HG02759 (cell line): ENCODE data around the gene MRM2.

Experiments
- ATAC-seq: cut with Tn5 transposase; IDR thresholded peaks from one replicate; pipeline ENCODE4 v1.9.1; 2021; ENCODE audit warnings: mild to moderate bottlenecking, moderate library complexity; ENCODE audit not compliant: unreplicated experiment

The MRM2 gene

GRCh38 chr7:2209146-2209960, 32.7 kb downstream of the MRM2 start:
- peak; percentile 76 for ATAC-seq

- ATAC-seq: no peak
Observed at GRCh38 chr7:2208712-2209111, 33.3 kb downstream of the MRM2 start.

GRCh38 chr7:2205036-2205780, 36.8 kb downstream of the MRM2 start:
- no peak for ATAC-seq

GRCh38 chr7:2204446-2204845, 37.6 kb downstream of the MRM2 start:
- no peak for ATAC-seq

GRCh38 chr7:2203766-2204300, 38.2 kb downstream of the MRM2 start:
- no peak for ATAC-seq

- no peak for ATAC-seq
Observed at GRCh38 chr7:2202901-2203765, 38.9 kb downstream of the MRM2 start.

- ATAC-seq: no peak
Observed at GRCh38 chr7:2202361-2202761, 39.6 kb downstream of the MRM2 start.

- ATAC-seq: no peak
Observed at GRCh38 chr7:2201686-2202360, 40.2 kb downstream of the MRM2 start.

GRCh38 chr7:2201128-2201527, 40.9 kb downstream of the MRM2 start:
- ATAC-seq: no peak

GRCh38 chr7:2200584-2200980, 41.4 kb downstream of the MRM2 start:
- no peak for ATAC-seq

GRCh38 chr7:2199956-2200583, 41.9 kb downstream of the MRM2 start:
- ATAC-seq: no peak

- no peak for ATAC-seq
Observed at GRCh38 chr7:2199528-2199927, 42.5 kb downstream of the MRM2 start.

GRCh38 chr7:2198760-2199159, 43.2 kb downstream of the MRM2 start:
- no peak for ATAC-seq

- ATAC-seq: no peak
Observed at GRCh38 chr7:2198206-2198605, 43.8 kb downstream of the MRM2 start.

GRCh38 chr7:2197436-2198155, 44.4 kb downstream of the MRM2 start:
- ATAC-seq: no peak

GRCh38 chr7:2196381-2197378, 45.3 kb downstream of the MRM2 start:
- no peak for ATAC-seq

- no peak for ATAC-seq
Observed at GRCh38 chr7:2195400-2196246, 46.4 kb downstream of the MRM2 start.
